Activated T-cell treated with anti-CD3 and anti-CD28 coated beads for 1 hour (primary cell): ENCODE measurements around the gene GRAMD1B.

Experiments
- DNase-seq: peaks from one replicate; pipeline ENCODE4 v3.0.0-alpha.2; 2020; ENCODE audit warnings: low read depth

GRAMD1B gene

GRCh38 chr11:123429913-123430720 lies at the start of gene GRAMD1B:
Gene GRAMD1B, plus strand, starts transcription at chr11:123430269. Its CDS starts 524 bp downstream, at chr11:123430793.
- DNase-seq, result peak; percentile 65

GRCh38 chr11:123381149-123381548 lies 48.9 kb upstream of the GRAMD1B start:
- no peak for DNase-seq

- no peak for DNase-seq
Measured at GRCh38 chr11:123381817-123382554, 48.1 kb upstream of the GRAMD1B start.

GRCh38 chr11:123382555-123383074 lies 47.5 kb upstream of the GRAMD1B start:
- no peak for DNase-seq

- DNase-seq, result no peak
Measured at GRCh38 chr11:123384116-123384515, 46.0 kb upstream of the GRAMD1B start.

- DNase-seq, result no peak
Measured at GRCh38 chr11:123386796-123387510, 43.1 kb upstream of the GRAMD1B start.

- DNase-seq, result no peak
Measured at GRCh38 chr11:123388640-123389039, 41.4 kb upstream of the GRAMD1B start.

- no peak for DNase-seq
Measured at GRCh38 chr11:123390146-123390545, 39.9 kb upstream of the GRAMD1B start.

GRCh38 chr11:123391646-123392348 lies 38.3 kb upstream of the GRAMD1B start:
- DNase-seq, result no peak

- no peak for DNase-seq
Measured at GRCh38 chr11:123392431-123392830, 37.6 kb upstream of the GRAMD1B start.

- no peak for DNase-seq
Measured at GRCh38 chr11:123392844-123393243, 37.2 kb upstream of the GRAMD1B start.

GRCh38 chr11:123393312-123393927 lies 36.6 kb upstream of the GRAMD1B start:
- no peak for DNase-seq

GRCh38 chr11:123404676-123405075 lies 25.4 kb upstream of the GRAMD1B start:
- no peak for DNase-seq

- DNase-seq, result no peak
Measured at GRCh38 chr11:123405123-123405592, 24.9 kb upstream of the GRAMD1B start.

GRCh38 chr11:123406441-123407129 lies 23.5 kb upstream of the GRAMD1B start:
- no peak for DNase-seq

GRCh38 chr11:123407130-123407995 lies 22.7 kb upstream of the GRAMD1B start:
- DNase-seq, result peak; percentile 43

- DNase-seq, result no peak
Measured at GRCh38 chr11:123407996-123408597, 22.0 kb upstream of the GRAMD1B start.

GRCh38 chr11:123408619-123409455 lies 21.2 kb upstream of the GRAMD1B start:
- no peak for DNase-seq
